GM12892 (cell line): Measurements from ENCODE around the gene ATP9A.
"Not testable (repeated sequence)": the region's sequence is repeated elsewhere in the genome, so short reads cannot be mapped to it uniquely, and the experiment has no call there.

Experiments
- DNase-seq: peaks from one replicate; pipeline ENCODE4 v3.0.0; 2011; ENCODE audit not compliant: insufficient read length
- FAIRE-seq: peaks from 2 replicates; lab custom pipeline; 2011; peaks lifted over from hg19 to GRCh38; lab: Jason Lieb, UNC
- POLR2A ChIP-seq: IDR thresholded peaks from 2 replicates; pipeline ENCODE4 v1.6.1; 2011; ENCODE audit warnings: low read depth, low read length, control low read depth
- POLR2AphosphoS5 ChIP-seq: IDR thresholded peaks from 2 replicates; pipeline ENCODE4 v1.6.1; 2011; ENCODE audit warnings: low read depth, low read length, control low read depth
- TAF1 ChIP-seq: IDR thresholded peaks from 2 replicates; pipeline ENCODE4 v1.6.1; 2011; ENCODE audit warnings: low read depth, mild to moderate bottlenecking, control low read depth, low read length, borderline replicate concordance

ATP9A gene

GRCh38 chr20:51775241-51775640 is 7.1 kb upstream of the ATP9A start:
- DNase-seq (no peak), FAIRE-seq (no peak)
- no peak for TF ChIP-seq POLR2AphosphoS5
- no peak for TF ChIP-seq TAF1
- TF ChIP-seq POLR2A: no peak

- no peak for TF ChIP-seq TAF1
- TF ChIP-seq POLR2AphosphoS5: no peak
- no peak for TF ChIP-seq POLR2A
- FAIRE-seq (no peak), DNase-seq (no peak)
These were observed 4.0 kb upstream of the ATP9A start for GRCh38 chr20:51772236-51772635.

GRCh38 chr20:51769976-51770615 is 1.9 kb upstream of the ATP9A start:
- no peak for TF ChIP-seq POLR2AphosphoS5
- TF ChIP-seq POLR2A: no peak
- TF ChIP-seq TAF1: no peak
- FAIRE-seq (no peak), DNase-seq (no peak)

DNA sequence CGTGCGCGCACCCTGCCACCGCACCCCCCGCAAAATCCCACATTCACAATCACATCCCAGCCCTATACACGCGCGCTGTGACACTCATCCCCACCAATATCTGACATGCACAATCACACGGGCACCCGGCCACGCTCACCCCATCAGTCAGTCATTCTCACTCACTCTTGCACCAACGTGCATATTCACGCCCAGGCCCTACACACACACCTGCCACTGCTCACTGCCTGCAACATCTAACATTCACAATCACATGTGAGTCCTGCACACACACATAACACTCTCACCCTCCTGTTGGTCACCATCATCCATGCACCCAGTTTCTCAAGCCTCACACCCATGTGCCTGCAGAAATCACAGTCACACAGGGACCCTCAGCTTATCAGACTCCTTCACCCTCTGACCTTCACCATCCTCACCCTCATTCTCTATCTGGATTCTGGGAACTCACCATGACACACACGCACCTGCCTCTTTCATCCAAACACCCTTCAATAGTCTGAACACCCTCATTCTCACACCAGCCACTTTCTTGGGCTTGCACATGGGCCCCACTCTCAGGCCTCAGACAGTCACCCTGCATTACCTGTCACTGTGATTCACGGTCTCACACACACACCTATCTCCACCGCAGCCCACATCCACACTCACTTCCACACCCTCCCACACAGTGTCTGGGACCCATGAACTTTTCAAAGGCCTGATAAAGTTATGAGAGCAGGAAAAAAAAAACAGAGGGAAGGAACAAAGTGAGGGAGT is 748 bp upstream of the ATP9A start:
- TF ChIP-seq POLR2AphosphoS5 (no peak), TAF1 (no peak), POLR2A (no peak)
- FAIRE-seq: no peak
- no peak for DNase-seq

- no peak for FAIRE-seq
- DNase-seq: no peak
- TF ChIP-seq POLR2AphosphoS5 (no peak), TAF1 (no peak)
These were observed 960 bp downstream of the ATP9A start for GRCh38 chr20:51766994-51767866.

DNA sequence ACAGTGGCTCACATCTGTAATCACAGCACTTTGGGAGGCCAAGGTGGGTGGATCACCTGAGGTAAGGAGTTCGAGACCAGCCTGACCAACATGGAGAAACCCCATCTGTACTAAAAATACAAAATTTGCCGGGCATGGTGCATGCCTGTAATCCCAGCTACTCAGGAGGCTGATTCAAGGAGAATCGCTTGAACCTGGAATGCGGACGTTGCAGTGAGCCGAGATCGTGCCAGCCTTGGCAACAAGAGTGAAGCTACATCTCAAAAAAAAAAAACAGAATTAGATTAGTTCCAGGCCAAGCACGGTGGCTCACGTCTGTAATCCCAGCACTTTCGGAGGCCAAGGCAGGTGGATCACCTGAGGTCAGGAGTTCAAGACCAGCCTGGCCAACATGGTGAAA is 2.8 kb downstream of the ATP9A start:
- FAIRE-seq: not testable (repeated sequence)

GRCh38 chr20:51763965-51764602 is 4.1 kb downstream of the ATP9A start:
- FAIRE-seq: no peak
- TF ChIP-seq POLR2AphosphoS5 (no peak), TAF1 (no peak), POLR2A (no peak)
- DNase-seq: no peak

More for the DNA sequence above, 2.8 kb downstream of the ATP9A start:
- DNase-seq: not testable (repeated sequence)

DNA sequence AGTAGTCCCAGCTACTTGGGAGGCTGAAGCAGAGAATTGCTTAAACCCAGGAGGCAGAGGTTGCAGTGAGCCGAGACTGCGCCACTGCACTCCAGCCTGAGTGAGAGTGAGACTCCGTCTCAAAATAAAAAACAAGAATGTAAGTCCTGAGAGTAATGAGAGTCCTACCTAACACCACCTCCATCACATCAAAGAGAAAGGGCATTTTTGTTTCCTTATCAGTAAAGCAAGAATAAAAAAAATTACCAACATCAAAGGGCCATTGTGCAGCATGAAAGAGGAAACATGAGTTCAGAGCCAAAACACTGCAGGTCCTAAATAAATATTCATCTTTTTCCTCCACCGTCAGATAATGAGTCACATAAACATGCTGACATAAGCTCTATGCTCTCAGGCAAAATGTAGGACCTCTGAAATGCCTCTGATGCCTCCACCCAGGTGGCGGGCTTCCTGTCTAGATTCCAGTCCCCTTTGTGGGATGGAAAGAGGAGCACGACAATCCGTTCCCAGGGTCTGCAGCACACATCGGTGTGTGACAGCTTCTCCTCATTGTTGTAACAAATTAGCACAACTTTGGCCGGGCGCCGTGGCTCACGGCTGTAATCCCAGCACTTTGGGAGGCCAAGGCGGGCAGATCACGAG is 7.2 kb downstream of the ATP9A start:
- no peak for DNase-seq
- no peak for FAIRE-seq
- TF ChIP-seq POLR2AphosphoS5: no peak
- TF ChIP-seq TAF1: no peak
- TF ChIP-seq POLR2A: no peak

DNA sequence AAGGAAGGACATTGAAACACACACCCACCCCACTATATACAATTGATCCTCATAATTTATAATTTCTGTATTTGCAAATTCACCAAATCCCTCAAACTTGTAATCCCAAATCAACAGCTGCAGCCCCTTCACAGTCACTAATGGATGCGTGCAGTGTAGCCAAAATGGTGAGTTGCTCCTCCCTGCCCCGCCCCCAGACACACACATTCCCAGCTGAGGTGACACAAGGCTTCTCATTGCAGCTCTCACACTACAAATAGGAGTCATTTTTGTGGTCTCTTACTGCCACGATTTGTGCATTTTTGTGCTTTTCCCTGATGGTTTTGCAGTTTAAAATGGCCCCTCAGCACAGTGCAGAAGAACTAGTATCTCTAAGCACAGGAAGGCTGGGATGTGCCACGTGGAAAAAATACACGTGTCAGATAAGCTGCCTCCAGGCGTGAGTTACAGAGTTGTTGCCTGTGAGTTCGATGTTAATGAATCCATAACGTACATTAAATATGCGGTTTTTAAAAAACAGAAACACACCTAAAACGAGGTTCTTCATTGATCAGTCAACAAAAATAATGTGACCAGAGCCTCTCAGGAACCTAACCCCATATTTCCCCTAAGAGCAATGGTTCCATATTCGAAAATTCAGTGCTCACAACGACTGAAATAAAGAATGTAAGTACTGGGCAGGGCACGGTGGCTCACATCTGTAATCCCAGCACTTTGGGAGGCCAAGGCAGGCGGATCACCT is 8.2 kb downstream of the ATP9A start:
- no peak for FAIRE-seq
- DNase-seq: no peak
- TF ChIP-seq TAF1: no peak
- TF ChIP-seq POLR2AphosphoS5: no peak
- TF ChIP-seq POLR2A: no peak

DNA sequence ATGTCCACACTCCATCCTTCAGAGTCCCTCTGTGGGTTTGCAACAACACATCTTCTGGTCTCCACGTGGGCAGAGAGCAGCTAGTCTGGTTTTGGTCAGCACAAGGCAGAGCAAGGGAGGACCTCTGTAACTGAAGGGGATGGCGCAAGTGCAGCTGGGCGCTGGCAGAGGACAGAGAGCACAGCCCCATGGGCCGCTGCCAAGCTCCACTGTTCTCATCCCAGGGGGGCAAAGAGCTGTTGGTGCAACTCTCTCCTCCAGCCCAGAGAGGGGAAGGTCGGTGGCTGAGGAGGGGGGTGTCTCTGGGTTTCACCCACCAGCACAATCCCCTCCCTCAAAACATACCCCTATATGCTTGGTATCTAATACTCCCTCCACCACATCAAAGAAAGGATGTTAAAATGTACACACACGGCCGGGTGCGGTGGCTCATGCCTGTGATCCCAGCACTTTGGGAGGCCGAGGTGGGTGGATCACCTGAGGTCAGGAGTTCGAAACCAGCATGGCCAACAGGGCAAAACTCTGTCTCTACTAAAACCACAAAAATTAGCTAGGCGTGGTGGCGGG is 9.1 kb downstream of the ATP9A start:
- TF ChIP-seq POLR2AphosphoS5 (no peak), POLR2A (no peak), TAF1 (no peak)
- FAIRE-seq (no peak), DNase-seq (no peak)
